A549 (cell line): ENCODE results near the gene MPPED1. TPM values are rescaled to one million over a fixed set of nuclear protein-coding genes. Genes with fewer than 3 reads are reported as not detected.

Experiments used
- ATAC-seq, 2 experiments: fragments of 200-7000 bp in 1 of 2; fragments of >200 bp in 1 of 2; cut with Nextera tagmentation in 1 of 2; cut with Tn5 transposase in 1 of 2; 3 replicates each; pipeline versions ENCODE4 v1.8.0 to v1.9.1; 2018 to 2020; ENCODE audit warnings: mild to moderate bottlenecking in 1 of 2, moderate library complexity in 1 of 2
- CTCF ChIA-PET: fragments of 300-600 bp; sonication (Branson Sonifier 250); formaldehyde crosslinking; extraction: SDS; loops from one replicate; lab custom pipeline; 2021; ENCODE audit warnings: antibody characterized with exemption, inconsistent platforms; lab: Yijun Ruan, JAX
- POLR2A ChIA-PET: fragments of 350-600 bp; formaldehyde crosslinking; extraction: SDS; loops from one replicate; lab custom pipeline; 2021; ENCODE audit warnings: antibody characterized with exemption, inconsistent platforms; lab: Yijun Ruan, JAX
- DNase-seq, 2 experiments: peaks; one replicate each; pipeline versions ENCODE4 v3.0.0 to v3.0.0-alpha.2; 2011 to 2016; ENCODE audit warnings: low read depth in 1 of 2, low spot score in 1 of 2
- FAIRE-seq: peaks from 2 replicates; lab custom pipeline; 2011; peaks lifted over from hg19 to GRCh38; lab: Jason Lieb, UNC
- H3K27ac ChIP-seq, 2 experiments: fragments of >200 bp; sonication (Bioruptor Twin); formaldehyde crosslinking; 3 replicates each; pipeline ENCODE4 v1.5.1; 2016 to 2017
- H3K4me1 ChIP-seq: fragments of >200 bp; sonication (Bioruptor Twin); formaldehyde crosslinking; 3 replicates; pipeline ENCODE4 v1.6.1; 2016
- H3K4me2 ChIP-seq: fragments of >200 bp; sonication (Bioruptor Twin); formaldehyde crosslinking; 3 replicates; pipeline ENCODE4 v1.6.1; 2016
- H3K4me3 ChIP-seq: fragments of >200 bp; sonication (Bioruptor Twin); formaldehyde crosslinking; 3 replicates; pipeline ENCODE4 v1.5.1; 2016
- H3K9me3 ChIP-seq: fragments of >200 bp; sonication (Bioruptor Twin); formaldehyde crosslinking; 3 replicates; pipeline ENCODE4 v1.6.1; 2016
- BHLHE40 ChIP-seq: IDR thresholded peaks from 2 replicates; pipeline ENCODE4 v1.6.1; 2012; ENCODE audit warnings: low read depth, low read length, inconsistent platforms
- CBX8 ChIP-seq: fragments of 200-600 bp; sonication (generic); IDR thresholded peaks from 2 replicates; pipeline ENCODE4 v1.6.1; 2016
- EP300 ChIP-seq, 2 experiments: fragments of >200 bp; sonication (Bioruptor Twin); formaldehyde crosslinking; IDR thresholded peaks; 2 replicates in 1 of 2; 3 replicates in 1 of 2; pipeline ENCODE4 v1.6.1; 2016 to 2017
- HOXA7 ChIP-seq: fragments of 250-450 bp; sonication (Bioruptor Pico); IDR thresholded peaks from 2 replicates; pipeline ENCODE4 v1.5.0; 2020; ENCODE audit warnings: mild to moderate bottlenecking, moderate library complexity
- HOXB5 ChIP-seq: fragments of 250-450 bp; sonication (Bioruptor Pico); IDR thresholded peaks from 2 replicates; pipeline ENCODE4 v1.5.0; 2020; ENCODE audit warnings: mild to moderate bottlenecking, moderate library complexity
- JUN ChIP-seq, 2 experiments: fragments of >200 bp; sonication (Bioruptor Twin); formaldehyde crosslinking; IDR thresholded peaks; 2 replicates in 1 of 2; 3 replicates in 1 of 2; pipeline ENCODE4 v1.6.1; 2016 to 2017
- MYC ChIP-seq: IDR thresholded peaks from 2 replicates; pipeline ENCODE4 v1.6.1; 2012; ENCODE audit warnings: mild to moderate bottlenecking, inconsistent platforms, low read length, improper control_type of control experiment, borderline replicate concordance
- PHF8 ChIP-seq: fragments of 200-600 bp; sonication (generic); IDR thresholded peaks from 2 replicates; pipeline ENCODE4 v1.6.1; 2016; ENCODE audit warnings: low read depth, mild to moderate bottlenecking, antibody characterized with exemption, moderate library complexity, borderline replicate concordance
- POLR2A ChIP-seq: IDR thresholded peaks from 2 replicates; pipeline ENCODE4 v1.6.1; 2012; ENCODE audit warnings: mild to moderate bottlenecking, low read length
- RCOR1 ChIP-seq: fragments of 150-350 bp; IDR thresholded peaks from 2 replicates; pipeline ENCODE4 v1.6.1; 2014; ENCODE audit warnings: antibody characterized with exemption, low read length, low read depth
- SMC3 ChIP-seq: fragments of >200 bp; sonication (Bioruptor Twin); formaldehyde crosslinking; IDR thresholded peaks from 3 replicates; pipeline ENCODE4 v1.6.1; 2018; ENCODE audit warnings: inconsistent platforms
- TP53 ChIP-seq: fragments of 250-450 bp; sonication (Bioruptor Pico); IDR thresholded peaks from 2 replicates; pipeline ENCODE4 v1.5.0; 2021; ENCODE audit warnings: mild to moderate bottlenecking, moderate library complexity
- ZNF302 ChIP-seq: fragments of 250-450 bp; sonication (Bioruptor Pico); IDR thresholded peaks from 2 replicates; pipeline ENCODE4 v1.9.0; 2021; ENCODE audit warnings: inconsistent platforms, mild to moderate bottlenecking, moderate library complexity
- ZSCAN20 ChIP-seq: fragments of 250-450 bp; sonication (Bioruptor Pico); IDR thresholded peaks from 2 replicates; pipeline ENCODE4 v1.8.0; 2022; ENCODE audit warnings: mild to moderate bottlenecking, moderate library complexity
- WGBS: methylation state at CpG from one replicate; pipeline ENCODE4 v1.1.6; 2017; ENCODE audit errors: missing lambda C conversion rate; 5-methylcytosine and 5-hydroxymethylcytosine counted together
- polyA plus RNA-seq, 4 experiments: library from polyadenylated mRNA; depleted of rRNA in 3 of 4; stranded (reverse); fragments of >200 nt; fragmentation: RNase III in 1 of 4; extraction: RNeasy Plus Mini Kit Qiagen cat#74134 plus additional on column Dnase treatment in 1 of 4; gene quantifications; 2 replicates in 3 of 4; 3 replicates in 1 of 4; pipeline ENCODE4 v1.2.3, GENCODE V29; 2011 to 2017
- TF ChIP-seq, protein P1 (sequence below): fragments of >200 bp; sonication (Bioruptor Twin); formaldehyde crosslinking; IDR thresholded peaks from 3 replicates; pipeline ENCODE4 v1.6.1; 2016
- TF ChIP-seq, protein P2 (sequence below): fragments of 150-350 bp; IDR thresholded peaks from 2 replicates; pipeline ENCODE4 v1.6.1; 2014; ENCODE audit warnings: low read depth, mild to moderate bottlenecking, low read length
- TF ChIP-seq, protein P3 (sequence below): IDR thresholded peaks from 2 replicates; pipeline ENCODE4 v1.6.1; 2012
- TF ChIP-seq, protein P4 (sequence below): IDR thresholded peaks from 2 replicates; pipeline ENCODE4 v1.6.1; 2012; ENCODE audit warnings: low read depth, borderline replicate concordance
- TF ChIP-seq, protein P5 (sequence below): fragments of >200 bp; sonication (Bioruptor Twin); formaldehyde crosslinking; IDR thresholded peaks from 2 replicates; pipeline ENCODE4 v1.6.1; 2016
- TF ChIP-seq, protein P6 (sequence below): fragments of 200-600 bp; sonication (generic); IDR thresholded peaks from 2 replicates; pipeline ENCODE4 v1.6.1; 2016; ENCODE audit warnings: antibody characterized with exemption, mild to moderate bottlenecking, moderate library complexity

The MPPED1 gene
- polyA plus RNA-seq, 2 of the 4 experiments (the other 2 are of a cell fraction): not detected

DNA sequence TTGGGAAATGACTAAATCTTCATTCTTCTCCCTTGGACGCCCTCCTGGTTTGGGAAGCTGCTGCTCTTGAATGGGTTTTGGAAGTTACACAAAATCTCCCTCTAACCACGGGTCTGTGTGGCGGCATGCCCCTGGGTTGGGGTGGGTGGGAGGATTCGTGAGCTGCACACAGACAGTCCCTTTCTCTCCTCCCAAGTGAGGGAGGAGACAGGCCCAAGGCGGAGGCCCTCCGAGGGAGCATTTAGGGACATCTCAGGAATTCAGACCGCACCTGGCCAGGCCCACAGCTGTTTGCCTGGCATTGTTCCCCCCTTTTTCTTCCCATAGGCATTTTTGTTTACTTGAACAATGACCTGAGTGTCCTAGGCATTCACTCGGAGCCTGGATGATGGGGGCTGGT is 94.1 kb downstream of the MPPED1 start:
- 28% methylated on average over 7 of the region's 8 CpGs for WGBS
- ChIA-PET POLR2A (no interaction called here), CTCF (no interaction called here)
- Histone ChIP-seq H3K4me1 (no peaks in the 10 kb centered on the region), H3K27ac (no peak overlapping the region), H3K9me3 (no peaks in the 10 kb centered on the region), H3K4me3 (no peak overlapping the region), H3K4me2 (no peak overlapping the region)
- DNase-seq: no peak
- no peak for ATAC-seq
- TF ChIP-seq TP53 (CRISPR knock-in tag) (no peak), HOXB5 (no peak)
- TF ChIP-seq, protein P1, sequence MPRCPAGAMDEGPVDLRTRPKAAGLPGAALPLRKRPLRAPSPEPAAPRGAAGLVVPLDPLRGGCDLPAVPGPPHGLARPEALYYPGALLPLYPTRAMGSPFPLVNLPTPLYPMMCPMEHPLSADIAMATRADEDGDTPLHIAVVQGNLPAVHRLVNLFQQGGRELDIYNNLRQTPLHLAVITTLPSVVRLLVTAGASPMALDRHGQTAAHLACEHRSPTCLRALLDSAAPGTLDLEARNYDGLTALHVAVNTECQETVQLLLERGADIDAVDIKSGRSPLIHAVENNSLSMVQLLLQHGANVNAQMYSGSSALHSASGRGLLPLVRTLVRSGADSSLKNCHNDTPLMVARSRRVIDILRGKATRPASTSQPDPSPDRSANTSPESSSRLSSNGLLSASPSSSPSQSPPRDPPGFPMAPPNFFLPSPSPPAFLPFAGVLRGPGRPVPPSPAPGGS: no peak
- no peak for FAIRE-seq

DNA sequence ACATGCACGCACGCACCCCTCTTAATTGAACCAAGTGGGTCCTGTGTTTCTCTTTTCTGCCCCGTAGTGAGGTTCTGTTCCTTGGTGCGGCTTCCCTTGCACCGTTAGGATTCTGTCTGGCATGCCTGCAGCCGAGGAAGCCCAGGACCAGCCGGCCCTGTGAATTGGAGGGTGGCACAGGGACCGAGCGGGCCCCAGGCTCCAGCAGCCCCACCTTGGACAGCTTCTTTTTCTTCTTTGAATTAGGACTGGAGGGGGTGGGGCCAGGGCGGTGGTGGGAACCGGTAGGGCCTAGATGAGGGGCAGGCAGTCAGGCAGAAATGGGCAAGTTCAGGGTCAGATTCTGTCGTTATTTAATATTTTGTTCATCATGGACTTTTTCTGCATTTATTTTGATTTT is 94.7 kb downstream of the MPPED1 start:
- Histone ChIP-seq H3K4me2 (no peak overlapping the region), H3K4me1 (no peaks in the 10 kb centered on the region), H3K27ac (no peak overlapping the region), H3K9me3 (no peaks in the 10 kb centered on the region), H3K4me3 (no peak overlapping the region)
- ChIA-PET CTCF (interaction anchor here (0.5 kb wide), 1 partner anchor 23 kb away, joined by 3 read pairs; no protein-coding TSS in a partner anchor), POLR2A (no interaction called here)
- WGBS: 62% methylated on average over 7 of the region's 12 CpGs
- ATAC-seq (no peak), DNase-seq (no peak), FAIRE-seq (no peak)
- TF ChIP-seq, protein P2, sequence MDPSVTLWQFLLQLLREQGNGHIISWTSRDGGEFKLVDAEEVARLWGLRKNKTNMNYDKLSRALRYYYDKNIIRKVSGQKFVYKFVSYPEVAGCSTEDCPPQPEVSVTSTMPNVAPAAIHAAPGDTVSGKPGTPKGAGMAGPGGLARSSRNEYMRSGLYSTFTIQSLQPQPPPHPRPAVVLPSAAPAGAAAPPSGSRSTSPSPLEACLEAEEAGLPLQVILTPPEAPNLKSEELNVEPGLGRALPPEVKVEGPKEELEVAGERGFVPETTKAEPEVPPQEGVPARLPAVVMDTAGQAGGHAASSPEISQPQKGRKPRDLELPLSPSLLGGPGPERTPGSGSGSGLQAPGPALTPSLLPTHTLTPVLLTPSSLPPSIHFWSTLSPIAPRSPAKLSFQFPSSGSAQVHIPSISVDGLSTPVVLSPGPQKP: no peak
- no peak for TF ChIP-seq EP300 (IDR thresholded peaks at IDR 0.05)

DNA sequence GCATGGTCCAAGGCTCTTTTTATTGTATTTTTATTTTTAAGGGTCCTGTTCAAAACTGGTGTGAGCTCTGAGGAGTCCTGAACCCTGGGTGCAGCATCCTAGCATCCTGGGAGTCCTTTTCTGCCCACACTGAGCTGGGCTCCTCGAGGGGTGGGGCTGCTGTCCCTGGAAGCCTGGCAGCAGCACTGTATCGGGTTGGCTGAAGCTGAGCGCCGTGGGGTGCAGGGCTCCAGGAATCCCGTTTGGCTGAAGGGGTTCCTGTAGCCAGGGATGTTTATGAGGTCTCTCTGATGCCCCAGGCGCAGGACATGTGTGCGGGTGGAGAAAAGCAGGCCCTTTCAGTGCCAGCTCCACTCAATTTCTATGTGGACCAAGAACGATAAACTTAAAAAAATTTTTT is 95.4 kb downstream of the MPPED1 start:
- Histone ChIP-seq H3K4me3 (no peak overlapping the region), H3K27ac (no peak overlapping the region), H3K4me1 (no peaks in the 10 kb centered on the region), H3K9me3 (no peaks in the 10 kb centered on the region), H3K4me2 (no peak overlapping the region)
- no peak for ATAC-seq
- DNase-seq: no peak
- FAIRE-seq: no peak
- POLR2A ChIA-PET: no interaction called here
- CTCF ChIA-PET: no interaction called here
- no peak for TF ChIP-seq MYC
- TF ChIP-seq BHLHE40: no peak
- no peak for TF ChIP-seq PHF8
- TF ChIP-seq ZSCAN20: no peak
- 62% methylated on average over 4 of the region's 8 CpGs for WGBS

DNA sequence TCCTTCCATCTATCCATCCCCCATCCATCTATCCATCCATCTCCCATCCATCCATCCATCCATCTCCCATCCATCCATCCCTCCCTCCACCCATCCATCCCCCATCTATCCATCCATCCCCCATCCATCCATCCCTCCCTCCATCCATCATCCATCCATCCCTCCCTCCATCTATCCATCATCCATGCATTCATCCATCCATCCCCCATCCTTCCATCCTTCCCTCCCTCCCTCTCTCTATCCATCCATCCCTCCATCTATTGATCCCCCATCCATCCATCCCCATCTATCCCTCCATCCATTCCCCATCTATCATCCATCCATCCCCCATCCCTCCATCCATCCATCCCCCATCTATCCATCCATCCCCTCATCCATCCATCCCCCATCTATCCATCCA is 96.7 kb downstream of the MPPED1 start:
- POLR2A ChIA-PET: no interaction called here
- Histone ChIP-seq H3K9me3 (no peaks in the 10 kb centered on the region), H3K4me1 (no peaks in the 10 kb centered on the region), H3K27ac (no peak overlapping the region), H3K4me2 (no peak overlapping the region), H3K4me3 (no peak overlapping the region)
- no peak for TF ChIP-seq HOXA7
- TF ChIP-seq, protein P3, sequence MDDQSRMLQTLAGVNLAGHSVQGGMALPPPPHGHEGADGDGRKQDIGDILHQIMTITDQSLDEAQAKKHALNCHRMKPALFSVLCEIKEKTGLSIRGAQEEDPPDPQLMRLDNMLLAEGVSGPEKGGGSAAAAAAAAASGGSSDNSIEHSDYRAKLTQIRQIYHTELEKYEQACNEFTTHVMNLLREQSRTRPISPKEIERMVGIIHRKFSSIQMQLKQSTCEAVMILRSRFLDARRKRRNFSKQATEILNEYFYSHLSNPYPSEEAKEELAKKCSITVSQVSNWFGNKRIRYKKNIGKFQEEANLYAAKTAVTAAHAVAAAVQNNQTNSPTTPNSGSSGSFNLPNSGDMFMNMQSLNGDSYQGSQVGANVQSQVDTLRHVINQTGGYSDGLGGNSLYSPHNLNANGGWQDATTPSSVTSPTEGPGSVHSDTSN: no peak
- TF ChIP-seq CBX8: no peak
- TF ChIP-seq ZNF302 (CRISPR knock-in tag): no peak
- no peak for TF ChIP-seq JUN (IDR thresholded peaks at IDR 0.05)
- TF ChIP-seq, protein P4, sequence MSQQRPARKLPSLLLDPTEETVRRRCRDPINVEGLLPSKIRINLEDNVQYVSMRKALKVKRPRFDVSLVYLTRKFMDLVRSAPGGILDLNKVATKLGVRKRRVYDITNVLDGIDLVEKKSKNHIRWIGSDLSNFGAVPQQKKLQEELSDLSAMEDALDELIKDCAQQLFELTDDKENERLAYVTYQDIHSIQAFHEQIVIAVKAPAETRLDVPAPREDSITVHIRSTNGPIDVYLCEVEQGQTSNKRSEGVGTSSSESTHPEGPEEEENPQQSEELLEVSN: no peak
- TF ChIP-seq RCOR1: no peak
- TF ChIP-seq, protein P5, sequence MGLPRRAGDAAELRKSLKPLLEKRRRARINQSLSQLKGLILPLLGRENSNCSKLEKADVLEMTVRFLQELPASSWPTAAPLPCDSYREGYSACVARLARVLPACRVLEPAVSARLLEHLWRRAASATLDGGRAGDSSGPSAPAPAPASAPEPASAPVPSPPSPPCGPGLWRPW: no peak
- TF ChIP-seq POLR2A: no peak
- TF ChIP-seq, protein P6, sequence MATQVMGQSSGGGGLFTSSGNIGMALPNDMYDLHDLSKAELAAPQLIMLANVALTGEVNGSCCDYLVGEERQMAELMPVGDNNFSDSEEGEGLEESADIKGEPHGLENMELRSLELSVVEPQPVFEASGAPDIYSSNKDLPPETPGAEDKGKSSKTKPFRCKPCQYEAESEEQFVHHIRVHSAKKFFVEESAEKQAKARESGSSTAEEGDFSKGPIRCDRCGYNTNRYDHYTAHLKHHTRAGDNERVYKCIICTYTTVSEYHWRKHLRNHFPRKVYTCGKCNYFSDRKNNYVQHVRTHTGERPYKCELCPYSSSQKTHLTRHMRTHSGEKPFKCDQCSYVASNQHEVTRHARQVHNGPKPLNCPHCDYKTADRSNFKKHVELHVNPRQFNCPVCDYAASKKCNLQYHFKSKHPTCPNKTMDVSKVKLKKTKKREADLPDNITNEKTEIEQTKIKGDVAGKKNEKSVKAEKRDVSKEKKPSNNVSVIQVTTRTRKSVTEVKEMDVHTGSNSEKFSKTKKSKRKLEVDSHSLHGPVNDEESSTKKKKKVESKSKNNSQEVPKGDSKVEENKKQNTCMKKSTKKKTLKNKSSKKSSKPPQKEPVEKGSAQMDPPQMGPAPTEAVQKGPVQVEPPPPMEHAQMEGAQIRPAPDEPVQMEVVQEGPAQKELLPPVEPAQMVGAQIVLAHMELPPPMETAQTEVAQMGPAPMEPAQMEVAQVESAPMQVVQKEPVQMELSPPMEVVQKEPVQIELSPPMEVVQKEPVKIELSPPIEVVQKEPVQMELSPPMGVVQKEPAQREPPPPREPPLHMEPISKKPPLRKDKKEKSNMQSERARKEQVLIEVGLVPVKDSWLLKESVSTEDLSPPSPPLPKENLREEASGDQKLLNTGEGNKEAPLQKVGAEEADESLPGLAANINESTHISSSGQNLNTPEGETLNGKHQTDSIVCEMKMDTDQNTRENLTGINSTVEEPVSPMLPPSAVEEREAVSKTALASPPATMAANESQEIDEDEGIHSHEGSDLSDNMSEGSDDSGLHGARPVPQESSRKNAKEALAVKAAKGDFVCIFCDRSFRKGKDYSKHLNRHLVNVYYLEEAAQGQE: no peak
- no peak for TF ChIP-seq SMC3
- FAIRE-seq (no peak), ATAC-seq (no peak), DNase-seq (no peak)
- CTCF ChIA-PET: no interaction called here
